Calu3 (cell line): ENCODE measurements around the gene LRRTM3. TPM values are rescaled to one million over a fixed set of nuclear protein-coding genes. Genes with fewer than 3 reads are reported as not detected.

ENCODE experiments used
- BruUV-seq: library from RNA; stranded (reverse); fragments of 400-500 nt; replicated peaks from 2 replicates; lab custom pipeline; 2021; lab: Mats Ljungman, UMichigan
- CTCF ChIA-PET: fragments of 300-600 bp; sonication (Branson Sonifier 250); formaldehyde crosslinking; loops from one replicate; lab custom pipeline; 2022; ENCODE audit warnings: antibody characterized with exemption; lab: Charles Lee
- DNase-seq: peaks from one replicate; pipeline ENCODE4 v3.0.0; 2022
- H3K27ac Mint-ChIP-seq: one replicate; pipeline ENCODE4 v1.8.0; 2022; ENCODE audit warnings: mixed read lengths; ENCODE audit not compliant: unreplicated experiment
- H3K27me3 Mint-ChIP-seq: one replicate; pipeline ENCODE4 v1.8.0; 2022; ENCODE audit warnings: mixed read lengths; ENCODE audit not compliant: unreplicated experiment
- H3K36me3 Mint-ChIP-seq: one replicate; pipeline ENCODE4 v1.8.0; 2022; ENCODE audit warnings: mild to moderate bottlenecking, moderate library complexity, mixed read lengths; ENCODE audit not compliant: insufficient read depth, unreplicated experiment
- H3K4me1 Mint-ChIP-seq: one replicate; pipeline ENCODE4 v1.8.0; 2022; ENCODE audit warnings: mild to moderate bottlenecking, low read depth, mixed read lengths; ENCODE audit not compliant: unreplicated experiment
- H3K4me3 Mint-ChIP-seq: one replicate; pipeline ENCODE4 v1.8.0; 2022; ENCODE audit warnings: mild to moderate bottlenecking, low read depth, moderate library complexity, mixed read lengths; ENCODE audit not compliant: unreplicated experiment
- H3K9me3 Mint-ChIP-seq: one replicate; pipeline ENCODE4 v1.8.0; 2022; ENCODE audit warnings: low read depth, mixed read lengths; ENCODE audit not compliant: unreplicated experiment
- intact Hi-C: fragments of 100-400 bp; cut with micrococcal nuclease; formaldehyde crosslinking; loops from one replicate; pipeline ENCODE4 v1.10.0; 2022; ENCODE audit not compliant: unreplicated experiment
- total RNA-seq: library from RNA; stranded (reverse); gene quantifications from 2 replicates; pipeline ENCODE4 v1.2.3, GENCODE V29; 2022
- TF ChIP-seq, protein P1 (sequence below): fragments of 200-600 bp; IDR thresholded peaks from one replicate; pipeline ENCODE4 v1.8.0; 2022; ENCODE audit warnings: antibody characterized with exemption; ENCODE audit not compliant: unreplicated experiment

Gene LRRTM3
- total RNA-seq, 1 experiment from 2014 or later, result not detected

DNA sequence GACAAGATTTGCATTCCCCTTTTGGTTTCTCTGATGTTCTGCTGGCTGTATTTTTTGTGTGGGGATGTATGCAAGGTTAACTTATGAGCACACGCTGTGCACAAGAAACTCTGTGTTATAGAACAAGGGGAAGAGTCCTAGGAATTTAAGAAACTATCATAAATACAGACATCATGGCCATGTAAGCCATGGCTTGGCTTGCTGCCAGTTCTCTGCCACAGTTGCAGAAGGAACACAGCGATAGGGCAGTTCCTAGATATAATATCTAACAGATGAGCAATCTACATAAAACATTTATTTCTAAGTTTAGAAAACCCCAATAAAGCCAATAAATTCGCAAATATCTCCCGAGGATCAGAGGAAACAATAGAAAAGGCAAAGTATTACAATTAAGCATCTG, 153.3 kb downstream of the LRRTM3 start:
- Mint-ChIP-seq H3K9me3 (no peaks in the 10 kb centered on the region), H3K4me1 (peaks cover 9% of the 10 kb centered on the region), H3K27ac (no peak overlapping the region), H3K36me3 (no peaks in the 10 kb centered on the region), H3K4me3 (no peak overlapping the region), H3K27me3 (no peaks in the 10 kb centered on the region)
- no TSS peak for BruUV-seq
- intact Hi-C loops, result loop anchor here (5.0 kb wide), 1 partner anchor 38 kb away; no protein-coding TSS in a partner anchor
- no peak for DNase-seq
- CTCF ChIA-PET, result no interaction called here
- TF ChIP-seq, protein P1, sequence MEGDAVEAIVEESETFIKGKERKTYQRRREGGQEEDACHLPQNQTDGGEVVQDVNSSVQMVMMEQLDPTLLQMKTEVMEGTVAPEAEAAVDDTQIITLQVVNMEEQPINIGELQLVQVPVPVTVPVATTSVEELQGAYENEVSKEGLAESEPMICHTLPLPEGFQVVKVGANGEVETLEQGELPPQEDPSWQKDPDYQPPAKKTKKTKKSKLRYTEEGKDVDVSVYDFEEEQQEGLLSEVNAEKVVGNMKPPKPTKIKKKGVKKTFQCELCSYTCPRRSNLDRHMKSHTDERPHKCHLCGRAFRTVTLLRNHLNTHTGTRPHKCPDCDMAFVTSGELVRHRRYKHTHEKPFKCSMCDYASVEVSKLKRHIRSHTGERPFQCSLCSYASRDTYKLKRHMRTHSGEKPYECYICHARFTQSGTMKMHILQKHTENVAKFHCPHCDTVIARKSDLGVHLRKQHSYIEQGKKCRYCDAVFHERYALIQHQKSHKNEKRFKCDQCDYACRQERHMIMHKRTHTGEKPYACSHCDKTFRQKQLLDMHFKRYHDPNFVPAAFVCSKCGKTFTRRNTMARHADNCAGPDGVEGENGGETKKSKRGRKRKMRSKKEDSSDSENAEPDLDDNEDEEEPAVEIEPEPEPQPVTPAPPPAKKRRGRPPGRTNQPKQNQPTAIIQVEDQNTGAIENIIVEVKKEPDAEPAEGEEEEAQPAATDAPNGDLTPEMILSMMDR, result no peak

DNA sequence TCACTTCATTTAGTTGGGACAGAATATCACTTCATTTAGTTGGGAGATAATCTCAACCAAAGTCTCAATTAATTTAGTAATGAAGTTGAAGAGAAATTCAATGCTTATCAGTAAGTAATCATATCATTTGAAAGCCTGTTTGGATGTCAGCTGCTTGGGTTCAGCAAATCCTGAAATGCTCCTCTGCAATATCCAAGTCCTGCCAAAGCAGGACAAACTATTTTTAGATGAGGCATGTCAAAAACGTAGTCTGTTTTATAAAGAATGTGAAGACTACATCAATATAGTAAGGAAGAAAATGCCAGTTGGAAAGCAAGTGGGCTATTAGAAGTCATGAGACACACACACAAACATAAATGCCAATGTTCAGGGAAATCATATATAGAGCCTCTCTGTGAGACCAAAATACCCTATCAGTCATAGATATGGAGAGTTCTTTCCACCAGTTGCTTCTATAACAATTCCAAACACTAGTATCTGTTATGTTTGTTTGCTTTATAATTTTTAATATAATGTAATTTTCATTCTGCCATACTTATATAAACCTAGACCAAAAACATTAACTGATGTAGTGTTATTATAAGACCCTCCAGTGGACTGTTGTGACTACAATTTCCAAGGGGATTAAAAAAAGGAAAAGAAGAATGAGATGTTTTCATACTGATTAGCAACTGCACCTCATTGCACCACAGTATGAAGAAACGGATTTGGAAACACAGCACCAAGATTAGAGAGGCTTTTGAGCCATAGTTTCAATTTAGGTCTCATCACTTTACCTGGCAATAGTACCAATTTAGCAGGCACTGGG, 160.7 kb downstream of the LRRTM3 start:
- TF ChIP-seq, protein P1, result no peak
- Mint-ChIP-seq H3K27me3 (peaks cover 6% of the 10 kb centered on the region), H3K4me3 (no peak overlapping the region), H3K27ac (no peak overlapping the region), H3K9me3 (no peaks in the 10 kb centered on the region), H3K4me1 (no peaks in the 10 kb centered on the region), H3K36me3 (no peaks in the 10 kb centered on the region)
- CTCF ChIA-PET, result interaction anchor here (0.5 kb wide), 1 partner anchor 221 kb away, joined by 3 read pairs; no protein-coding TSS in a partner anchor
- intact Hi-C loops, result no loop called here
- DNase-seq, result no peak
- BruUV-seq, result no TSS peak

DNA sequence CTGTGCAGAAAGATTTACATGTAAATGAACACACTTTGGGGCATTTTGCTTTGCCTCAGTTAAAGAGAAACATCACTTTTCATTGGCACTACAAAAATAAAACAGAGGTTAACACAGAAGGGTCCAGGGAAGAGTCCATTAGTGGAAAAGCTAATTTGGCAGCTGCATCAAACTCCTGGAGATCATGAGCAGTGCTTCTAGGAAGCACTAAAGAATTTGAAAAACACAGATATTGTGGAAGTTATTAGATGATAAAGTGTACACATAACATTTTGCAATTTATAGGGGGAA, 161.2 kb downstream of the LRRTM3 start:
- DNase-seq, result no peak
- Mint-ChIP-seq H3K9me3 (no peaks in the 10 kb centered on the region), H3K36me3 (no peaks in the 10 kb centered on the region), H3K4me1 (no peaks in the 10 kb centered on the region), H3K4me3 (no peak overlapping the region), H3K27ac (no peak overlapping the region), H3K27me3 (peaks cover 8% of the 10 kb centered on the region)
- CTCF ChIA-PET, result interaction anchor here (0.5 kb wide), 1 partner anchor 222 kb away, joined by 3 read pairs; no protein-coding TSS in a partner anchor
- TF ChIP-seq, protein P1, result no peak
- no TSS peak for BruUV-seq
- intact Hi-C loops, result no loop called here

DNA sequence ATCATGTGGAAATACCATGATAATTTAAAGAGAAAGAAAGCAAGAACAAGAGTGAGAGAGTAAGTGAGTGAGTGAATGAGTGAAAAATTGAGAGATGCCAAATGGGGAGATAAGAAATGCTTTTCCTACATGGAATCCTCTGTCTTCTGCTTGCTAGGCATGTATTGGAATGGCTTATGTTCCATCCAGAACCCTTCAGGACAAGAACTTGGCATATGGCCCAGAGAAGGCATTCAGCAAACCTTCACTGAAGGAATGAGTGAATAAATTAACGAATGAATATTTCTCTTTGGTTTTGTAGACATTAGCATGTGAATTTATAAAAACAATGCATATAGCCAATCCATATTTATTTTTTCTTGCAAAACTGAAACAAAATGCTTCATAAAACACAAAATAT, 162.2 kb downstream of the LRRTM3 start:
- no peaks in the 10 kb centered on the region for H3K36me3 Mint-ChIP-seq
- H3K4me1 Mint-ChIP-seq, result no peaks in the 10 kb centered on the region
- CTCF ChIA-PET, result no interaction called here
- H3K27me3 Mint-ChIP-seq, result peaks cover 12% of the 10 kb centered on the region
- TF ChIP-seq, protein P1, result no peak
- no peak for DNase-seq
- BruUV-seq, result no TSS peak
- no peak overlapping the region for H3K4me3 Mint-ChIP-seq
- intact Hi-C loops, result no loop called here
- no peak overlapping the region for H3K27ac Mint-ChIP-seq
- no peaks in the 10 kb centered on the region for H3K9me3 Mint-ChIP-seq
